HepG2 (cell line): ENCODE data around the gene NDUFS1. TPM values are rescaled to one million over a fixed set of nuclear protein-coding genes. Genes with fewer than 3 reads are reported as not detected.

ENCODE experiments used
- BCL6 ChIP-seq: IDR thresholded peaks from 2 replicates; pipeline ENCODE4 v1.6.1; 2016; ENCODE audit warnings: missing genetic modification reagents, missing compliant biosample characterization
- EP300 ChIP-seq, 3 experiments: sonication (generic) in 1 of 3; formaldehyde crosslinking in 1 of 3; IDR thresholded peaks; 2 replicates each; pipeline versions ENCODE4 v1.5.1 to v1.6.1; 2011 to 2020; ENCODE audit warnings: low read depth in 2 of 3, low read length in 2 of 3, borderline replicate concordance in 1 of 3, improper control_type of control experiment in 1 of 3, mild to moderate bottlenecking in 1 of 3, missing genetic modification reagents in 1 of 3, moderate library complexity in 1 of 3
- FOXA3 ChIP-seq: IDR thresholded peaks from 2 replicates; pipeline ENCODE4 v1.6.1; 2016; ENCODE audit warnings: missing genetic modification reagents, missing compliant biosample characterization
- FOXP1 ChIP-seq, 2 experiments: fragments of 450-650 bp in 1 of 2; IDR thresholded peaks; 2 replicates each; pipeline ENCODE4 v1.6.1; 2017 to 2018; ENCODE audit warnings: antibody characterized with exemption in 1 of 2
- HCFC1 ChIP-seq: fragments of 150-350 bp; IDR thresholded peaks from 2 replicates; pipeline ENCODE4 v1.6.1; 2014; ENCODE audit warnings: low read depth, low read length
- HOXA3 ChIP-seq: sonication (generic); formaldehyde crosslinking; IDR thresholded peaks from 2 replicates; pipeline ENCODE4 v1.5.0; 2020; ENCODE audit warnings: missing genetic modification reagents
- IRF2 ChIP-seq: IDR thresholded peaks from 2 replicates; pipeline ENCODE4 v1.6.1; 2018; ENCODE audit warnings: missing genetic modification reagents, missing compliant biosample characterization
- NONO ChIP-seq, 2 experiments: fragments of 450-650 bp in 1 of 2; sonication (generic) in 1 of 2; formaldehyde crosslinking in 1 of 2; IDR thresholded peaks in 1 of 2; conservative IDR thresholded peaks in 1 of 2; 2 replicates each; pipeline versions ENCODE4 v1.6.1 to v1.8.0; 2017 to 2022; ENCODE audit warnings: mild to moderate bottlenecking in 1 of 2, missing genetic modification reagents in 1 of 2, moderate library complexity in 1 of 2
- NR0B2 ChIP-seq: sonication (generic); formaldehyde crosslinking; IDR thresholded peaks from 2 replicates; pipeline ENCODE4 v1.4.0; 2020; ENCODE audit warnings: mild to moderate bottlenecking, missing genetic modification reagents
- POLR2AphosphoS5 ChIP-seq: IDR thresholded peaks from 2 replicates; pipeline ENCODE4 v1.6.1; 2012; ENCODE audit warnings: low read depth, low read length
- RAD21 ChIP-seq: fragments of 450-650 bp; formaldehyde crosslinking; IDR thresholded peaks from 2 replicates; pipeline ENCODE4 v1.5.0; 2020; ENCODE audit warnings: mild to moderate bottlenecking
- RXRA ChIP-seq: sonication (generic); formaldehyde crosslinking; IDR thresholded peaks from 2 replicates; pipeline ENCODE4 v1.5.1; 2020; ENCODE audit warnings: missing genetic modification reagents
- SIN3A ChIP-seq: IDR thresholded peaks from 2 replicates; pipeline ENCODE4 v1.6.1; 2011; ENCODE audit warnings: low read depth, mild to moderate bottlenecking, control low read depth, low read length, borderline replicate concordance
- SMAD1 ChIP-seq: sonication (generic); formaldehyde crosslinking; IDR thresholded peaks from 2 replicates; pipeline ENCODE4 v1.4.0; 2020; ENCODE audit warnings: missing genetic modification reagents, low read depth, mild to moderate bottlenecking, borderline replicate concordance
- SNRNP70 ChIP-seq: fragments of 200-400 bp; formaldehyde crosslinking; IDR thresholded peaks from 2 replicates; pipeline ENCODE4 v1.6.1; 2017; ENCODE audit warnings: mild to moderate bottlenecking, low read depth, low read length, moderate library complexity
- ZC3H13 ChIP-seq: sonication (generic); formaldehyde crosslinking; IDR thresholded peaks from 2 replicates; pipeline ENCODE4 v1.8.1; 2023; ENCODE audit warnings: mild to moderate bottlenecking, missing genetic modification reagents, moderate library complexity
- ZFY ChIP-seq: sonication (generic); formaldehyde crosslinking; IDR thresholded peaks from 2 replicates; pipeline ENCODE4 v1.4.0; 2020; ENCODE audit warnings: missing genetic modification reagents
- ZNF264 ChIP-seq: sonication (generic); formaldehyde crosslinking; IDR thresholded peaks from 2 replicates; pipeline ENCODE4 v1.4.0; 2020; ENCODE audit warnings: missing genetic modification reagents
- ZNF331 ChIP-seq: sonication (generic); formaldehyde crosslinking; IDR thresholded peaks from 2 replicates; pipeline ENCODE4 v1.4.0; 2020; ENCODE audit warnings: missing genetic modification reagents
- ZNF574 ChIP-seq: sonication (generic); formaldehyde crosslinking; IDR thresholded peaks from 2 replicates; pipeline ENCODE4 v1.4.0; 2020; ENCODE audit warnings: missing genetic modification reagents
- ZNF607 ChIP-seq: sonication (generic); formaldehyde crosslinking; IDR thresholded peaks from 2 replicates; pipeline ENCODE4 v1.5.1; 2020; ENCODE audit warnings: missing genetic modification reagents, mild to moderate bottlenecking, borderline replicate concordance
- ZNF644 ChIP-seq: IDR thresholded peaks from 2 replicates; pipeline ENCODE4 v1.6.1; 2016; ENCODE audit warnings: low read depth
- ZNF772 ChIP-seq: sonication (generic); formaldehyde crosslinking; IDR thresholded peaks from 2 replicates; pipeline ENCODE4 v1.5.0; 2020; ENCODE audit warnings: mild to moderate bottlenecking, missing genetic modification reagents
- ZSCAN5A ChIP-seq: sonication (generic); formaldehyde crosslinking; IDR thresholded peaks from 2 replicates; pipeline ENCODE4 v1.8.0; 2022; ENCODE audit warnings: mild to moderate bottlenecking, missing genetic modification reagents, borderline replicate concordance
- polyA plus RNA-seq, 8 experiments: library from polyadenylated mRNA; depleted of rRNA in 3 of 8; stranded (reverse) in 7 of 8; unstranded in 1 of 8; fragments of >200 nt; fragmentation: Illumina TruSeq in 4 of 8; extraction: Trizol in 4 of 8; gene quantifications; 2 replicates each; pipeline versions ENCODE4 v1.2.1 to v1.2.3, GENCODE V29; 2011 to 2016; ENCODE audit warnings: low read depth in 4 of 8, missing spikeins in 1 of 8, mixed read lengths in 1 of 8; ENCODE audit not compliant: insufficient read depth in 1 of 8
- total RNA-seq, 5 experiments: library from RNA; depleted of rRNA; stranded (reverse); fragments of >200 nt; fragmentation: Illumina TruSeq; extraction: Trizol; gene quantifications; 2 replicates each; pipeline ENCODE4 v1.2.3, GENCODE V29; 2016; ENCODE audit warnings: low read depth in 1 of 5
- TF ChIP-seq, protein P1 (sequence below): sonication (generic); formaldehyde crosslinking; IDR thresholded peaks from 2 replicates; pipeline ENCODE4 v1.4.0; 2020; ENCODE audit warnings: missing genetic modification reagents

Gene NDUFS1
- total and polyA plus RNA-seq, 2 of the 13 experiments (the other 11 are each of a cell fraction or from before 2014, with no cell fraction given): 139 to 242 TPM

GRCh38 chr2:206160807-206161179 lies 1.5 kb upstream of the NDUFS1 start (continued):
- TF ChIP-seq ZNF574 (CRISPR knock-in tag) (0 out of 2 replicates have a peak, but pooled peaks have one; percentile 34), RAD21 (CRISPR knock-in tag) (no peak), ZFY (CRISPR knock-in tag) (no peak), SMAD1 (CRISPR knock-in tag) (no peak), ZNF331 (CRISPR knock-in tag) (peak; percentile 47; the same call in 1 of the 2 replicates), EP300 (IDR thresholded peaks at IDR 0.05; ENCODE audit: low read depth in 2 of 2, low read length in 2 of 2) (peak in 1 of 2 experiments; percentile 45; a peak in 1 of 4 replicates), EP300 (CRISPR knock-in tag; IDR thresholded peaks at IDR 0.05; ENCODE audit: borderline replicate concordance) (no peak), SIN3A (peak; percentile 79; the same call in 1 of the 2 replicates), HOXA3 (peak; percentile 65; the same call in 1 of the 2 replicates), FOXP1 (IDR thresholded peaks at IDR 0.05) (no peak), FOXP1 (CRISPR knock-in tag; IDR thresholded peaks at IDR 0.05) (no peak), NR0B2 (CRISPR knock-in tag) (no peak), ZNF644 (CRISPR knock-in tag) (peak; percentile 55; the same call in 1 of the 2 replicates), ZC3H13 (CRISPR knock-in tag) (peak; percentile 23; the same call in 1 of the 2 replicates), BCL6 (CRISPR knock-in tag) (peak; percentile 62), IRF2 (no peak), SNRNP70 (no peak), FOXA3 (peak; percentile 41; the same call in 1 of the 2 replicates), NONO (IDR thresholded peaks at IDR 0.05) (no peak), NONO (CRISPR knock-in tag; conservative IDR thresholded peaks at IDR 0.05) (peak; percentile 59; the same call in 1 of the 2 replicates), ZSCAN5A (CRISPR knock-in tag) (peak; percentile 43; the same call in 1 of the 2 replicates), ZNF607 (CRISPR knock-in tag) (no peak), HCFC1 (no peak), ZNF264 (CRISPR knock-in tag) (no peak), ZNF772 (CRISPR knock-in tag) (0 out of 2 replicates have a peak, but pooled peaks have one; percentile 13), POLR2AphosphoS5 (peak; percentile 38), RXRA (CRISPR knock-in tag) (peak; percentile 91; the same call in 1 of the 2 replicates)
- TF ChIP-seq, protein P1, sequence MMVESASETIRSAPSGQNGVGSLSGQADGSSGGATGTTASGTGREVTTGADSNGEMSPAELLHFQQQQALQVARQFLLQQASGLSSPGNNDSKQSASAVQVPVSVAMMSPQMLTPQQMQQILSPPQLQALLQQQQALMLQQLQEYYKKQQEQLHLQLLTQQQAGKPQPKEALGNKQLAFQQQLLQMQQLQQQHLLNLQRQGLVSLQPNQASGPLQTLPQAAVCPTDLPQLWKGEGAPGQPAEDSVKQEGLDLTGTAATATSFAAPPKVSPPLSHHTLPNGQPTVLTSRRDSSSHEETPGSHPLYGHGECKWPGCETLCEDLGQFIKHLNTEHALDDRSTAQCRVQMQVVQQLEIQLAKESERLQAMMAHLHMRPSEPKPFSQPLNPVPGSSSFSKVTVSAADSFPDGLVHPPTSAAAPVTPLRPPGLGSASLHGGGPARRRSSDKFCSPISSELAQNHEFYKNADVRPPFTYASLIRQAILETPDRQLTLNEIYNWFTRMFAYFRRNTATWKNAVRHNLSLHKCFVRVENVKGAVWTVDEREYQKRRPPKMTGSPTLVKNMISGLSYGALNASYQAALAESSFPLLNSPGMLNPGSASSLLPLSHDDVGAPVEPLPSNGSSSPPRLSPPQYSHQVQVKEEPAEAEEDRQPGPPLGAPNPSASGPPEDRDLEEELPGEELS: no peak
